Endothelial cell (in vitro differentiated cells): ENCODE measurements around the gene UNCX. TPM values are rescaled to one million over a fixed set of nuclear protein-coding genes. Genes with fewer than 3 reads are reported as not detected.

ENCODE experiments used
- DNase-seq: peaks from one replicate; pipeline ENCODE4 v3.0.0; 2021; ENCODE audit warnings: low spot score
- H3K27ac Mint-ChIP-seq: one replicate; pipeline ENCODE4 v1.8.0; 2021; ENCODE audit warnings: mixed read lengths, inconsistent platforms; ENCODE audit not compliant: unreplicated experiment
- H3K27me3 Mint-ChIP-seq: one replicate; pipeline ENCODE4 v1.8.0; 2021; ENCODE audit warnings: mild to moderate bottlenecking, moderate library complexity, mixed read lengths, inconsistent platforms; ENCODE audit not compliant: unreplicated experiment
- H3K36me3 Mint-ChIP-seq: one replicate; pipeline ENCODE4 v1.8.0; 2021; ENCODE audit warnings: mild to moderate bottlenecking, low read depth, mixed read lengths, inconsistent platforms; ENCODE audit not compliant: unreplicated experiment
- H3K4me1 Mint-ChIP-seq: one replicate; pipeline ENCODE4 v1.8.0; 2021; ENCODE audit warnings: mild to moderate bottlenecking, mixed read lengths, inconsistent platforms; ENCODE audit not compliant: unreplicated experiment
- H3K4me3 Mint-ChIP-seq: one replicate; pipeline ENCODE4 v1.8.0; 2021; ENCODE audit warnings: mild to moderate bottlenecking, mixed read lengths, inconsistent platforms; ENCODE audit not compliant: unreplicated experiment
- H3K9me3 Mint-ChIP-seq: one replicate; pipeline ENCODE4 v1.8.0; 2021; ENCODE audit warnings: mixed read lengths, inconsistent platforms; ENCODE audit not compliant: unreplicated experiment
- long read RNA-seq: library from polyadenylated mRNA; unstranded; transcript quantifications from one replicate; pipeline ENCODE4 v2.0.0, GENCODE V29; 2020; ENCODE audit not compliant: unreplicated experiment
- total RNA-seq: library from RNA; stranded (reverse); fragmentation: NEBNext Ultra II Directional; extraction: Animal tissue kit (Norgen Biotek cat#: 25700); gene quantifications from one replicate; pipeline ENCODE4 v1.2.1, GENCODE V29; 2021; ENCODE audit not compliant: unreplicated experiment
- TF ChIP-seq, protein P1 (sequence below): fragments of 200-600 bp; sonication (generic); IDR thresholded peaks from one replicate; pipeline ENCODE4 v1.5.0; 2021; ENCODE audit warnings: antibody characterized with exemption; ENCODE audit not compliant: unreplicated experiment

Gene UNCX
- not detected for total RNA-seq
- long read RNA-seq = 0 reads

DNA sequence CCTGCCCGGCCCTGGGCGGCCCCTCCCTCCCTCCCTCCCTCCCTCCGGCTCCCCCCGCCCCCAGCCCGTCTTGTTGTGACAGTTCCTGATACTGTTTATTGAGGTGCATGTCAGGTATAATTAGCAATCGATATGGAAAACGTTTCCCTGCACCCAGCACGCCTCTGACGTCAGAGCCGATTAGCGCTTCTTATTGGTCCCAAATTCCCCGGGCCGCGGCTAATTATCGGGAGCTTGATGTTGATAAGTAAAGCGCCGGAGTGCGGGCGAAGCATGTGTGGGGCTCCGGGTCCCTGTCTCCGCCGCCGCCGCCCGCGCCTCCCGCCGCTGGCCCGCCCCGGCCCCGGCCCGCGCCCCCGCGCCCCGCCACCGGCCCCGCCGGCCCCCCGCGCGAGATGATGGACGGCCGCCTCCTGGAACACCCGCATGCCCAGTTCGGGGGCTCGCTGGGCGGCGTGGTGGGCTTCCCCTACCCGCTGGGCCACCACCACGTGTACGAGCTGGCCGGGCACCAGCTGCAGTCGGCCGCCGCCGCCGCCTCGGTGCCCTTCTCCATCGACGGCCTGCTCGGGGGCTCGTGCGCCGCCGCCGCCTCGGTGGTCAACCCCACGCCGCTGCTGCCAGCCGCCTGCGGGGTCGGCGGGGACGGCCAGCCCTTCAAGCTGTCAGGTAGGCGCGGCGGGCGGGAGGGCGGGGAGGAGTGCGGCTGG is at the start of gene UNCX:
UNCX (plus strand) TSS at position 250 of the 710 bp plus-strand sequence; CDS start at position 396, 146 bp downstream.
- Mint-ChIP-seq H3K4me3 (peak within 1 kb of the TSS; percentile 65), H3K36me3 (no peaks in the 10 kb centered on the region), H3K4me1 (peaks cover 23% of the 10 kb centered on the region), H3K27ac (no peak within 1 kb of the TSS), H3K9me3 (no peaks in the 10 kb centered on the region), H3K27me3 (peaks cover 27% of the 10 kb centered on the region)
- DNase-seq = no peak
- TF ChIP-seq, protein P1, sequence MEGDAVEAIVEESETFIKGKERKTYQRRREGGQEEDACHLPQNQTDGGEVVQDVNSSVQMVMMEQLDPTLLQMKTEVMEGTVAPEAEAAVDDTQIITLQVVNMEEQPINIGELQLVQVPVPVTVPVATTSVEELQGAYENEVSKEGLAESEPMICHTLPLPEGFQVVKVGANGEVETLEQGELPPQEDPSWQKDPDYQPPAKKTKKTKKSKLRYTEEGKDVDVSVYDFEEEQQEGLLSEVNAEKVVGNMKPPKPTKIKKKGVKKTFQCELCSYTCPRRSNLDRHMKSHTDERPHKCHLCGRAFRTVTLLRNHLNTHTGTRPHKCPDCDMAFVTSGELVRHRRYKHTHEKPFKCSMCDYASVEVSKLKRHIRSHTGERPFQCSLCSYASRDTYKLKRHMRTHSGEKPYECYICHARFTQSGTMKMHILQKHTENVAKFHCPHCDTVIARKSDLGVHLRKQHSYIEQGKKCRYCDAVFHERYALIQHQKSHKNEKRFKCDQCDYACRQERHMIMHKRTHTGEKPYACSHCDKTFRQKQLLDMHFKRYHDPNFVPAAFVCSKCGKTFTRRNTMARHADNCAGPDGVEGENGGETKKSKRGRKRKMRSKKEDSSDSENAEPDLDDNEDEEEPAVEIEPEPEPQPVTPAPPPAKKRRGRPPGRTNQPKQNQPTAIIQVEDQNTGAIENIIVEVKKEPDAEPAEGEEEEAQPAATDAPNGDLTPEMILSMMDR = no peak

DNA sequence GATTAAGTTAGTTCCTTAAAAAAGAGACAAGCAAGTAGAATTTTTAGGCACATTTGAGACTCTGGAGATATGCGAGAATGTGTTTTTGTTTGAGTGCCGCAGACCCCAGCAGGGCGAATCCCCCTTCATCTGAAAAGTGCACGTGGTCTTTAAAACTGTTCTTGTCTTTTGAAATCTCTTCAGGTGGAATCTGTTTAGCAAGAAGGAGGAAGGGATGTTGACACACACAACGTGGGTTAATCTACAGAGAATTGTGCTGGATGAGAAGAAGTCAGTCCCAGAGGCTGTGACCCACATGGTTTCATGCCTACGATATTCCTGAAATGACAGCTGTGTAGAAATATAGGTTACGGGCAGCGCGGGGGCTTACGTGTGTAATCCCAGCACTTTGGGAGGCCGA is 45.5 kb upstream of the UNCX start:
- Mint-ChIP-seq H3K27me3 (peaks cover 11% of the 10 kb centered on the region), H3K36me3 (no peaks in the 10 kb centered on the region), H3K9me3 (no peaks in the 10 kb centered on the region), H3K4me3 (no peak overlapping the region), H3K4me1 (peaks cover 8% of the 10 kb centered on the region), H3K27ac (no peak overlapping the region)
- DNase-seq = no peak
- TF ChIP-seq, protein P1 = no peak

DNA sequence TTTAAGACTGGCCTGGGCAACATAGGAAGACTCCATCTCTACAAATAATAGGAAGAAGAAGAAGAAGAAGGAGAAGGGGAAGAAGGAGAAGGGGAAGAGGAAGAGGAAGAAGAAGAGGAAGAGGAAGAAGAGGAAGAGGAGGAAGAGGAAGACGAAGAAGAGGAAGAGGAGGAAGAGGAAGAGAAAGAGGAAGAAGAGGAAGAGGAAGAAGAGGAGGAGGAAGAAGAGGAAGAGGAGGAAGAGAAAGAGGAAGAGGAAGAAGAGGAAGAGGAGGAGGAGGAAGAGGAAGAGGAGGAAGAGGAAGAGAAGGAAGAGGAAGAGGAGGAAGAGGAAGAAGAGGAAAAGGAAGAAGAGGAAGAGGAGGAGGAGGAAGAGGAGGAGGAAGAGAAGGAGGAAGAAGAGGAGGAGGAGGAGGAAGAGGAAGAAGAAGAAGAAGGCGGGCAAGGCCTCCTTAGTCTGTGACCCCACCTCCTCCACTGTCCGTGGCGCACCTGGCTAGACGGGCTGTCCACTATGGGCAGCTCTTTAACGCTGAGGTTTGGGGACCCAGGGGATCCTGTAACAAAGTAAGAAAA is 43.9 kb upstream of the UNCX start:
- no peak overlapping the region for H3K27ac Mint-ChIP-seq
- H3K36me3 Mint-ChIP-seq = no peaks in the 10 kb centered on the region
- peaks cover 11% of the 10 kb centered on the region for H3K27me3 Mint-ChIP-seq
- H3K9me3 Mint-ChIP-seq = no peaks in the 10 kb centered on the region
- TF ChIP-seq, protein P1 = no peak
- H3K4me1 Mint-ChIP-seq = peaks cover 12% of the 10 kb centered on the region
- DNase-seq = no peak
- H3K4me3 Mint-ChIP-seq = no peak overlapping the region

DNA sequence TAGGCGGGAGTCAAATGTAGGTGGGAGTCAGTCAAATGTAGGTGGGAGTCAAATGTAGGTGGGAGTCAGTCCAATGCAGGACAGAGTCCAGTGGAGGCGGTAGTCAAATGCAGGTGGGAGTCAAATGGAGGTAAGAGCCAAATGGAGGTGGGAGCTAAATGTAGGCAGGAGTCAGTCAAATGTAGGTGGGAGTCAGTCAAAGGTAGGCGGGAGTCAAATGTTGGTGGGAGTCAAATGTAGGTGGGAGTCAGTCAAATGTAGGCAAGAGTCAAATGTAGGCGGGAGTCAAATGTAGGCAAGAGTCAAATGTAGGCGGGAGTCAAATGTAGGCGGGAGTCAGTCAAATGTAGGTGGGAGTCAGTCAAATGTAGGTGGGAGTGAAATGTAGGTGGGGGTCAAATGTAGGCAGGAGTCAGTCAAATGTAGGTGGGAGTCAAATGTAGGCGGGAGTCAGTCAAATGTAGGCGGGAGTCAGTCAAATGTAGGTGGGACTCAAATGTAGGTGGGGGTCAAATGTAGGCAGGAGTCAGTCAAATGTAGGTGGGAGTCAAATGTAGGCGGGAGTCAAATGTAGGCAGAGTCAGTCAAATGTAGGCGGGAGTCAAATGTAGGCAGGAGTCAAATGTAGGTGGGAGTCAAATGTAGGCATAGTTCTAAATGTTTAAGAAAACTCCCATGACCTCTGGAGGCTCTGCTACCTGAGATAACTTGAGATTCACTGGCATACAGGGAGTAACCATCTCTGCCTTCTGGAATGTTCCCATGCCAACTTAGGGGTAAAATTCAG is 42.5 kb upstream of the UNCX start:
- Mint-ChIP-seq H3K27ac (no peak overlapping the region), H3K4me1 (peaks cover 12% of the 10 kb centered on the region), H3K27me3 (peaks cover 12% of the 10 kb centered on the region), H3K36me3 (no peaks in the 10 kb centered on the region), H3K4me3 (no peak overlapping the region), H3K9me3 (no peaks in the 10 kb centered on the region)
- no peak for DNase-seq
- TF ChIP-seq, protein P1 = no peak
